Mesendoderm (in vitro differentiated cells): ENCODE measurements around the gene EXOC3L2.

Experiments used
- DNase-seq: peaks from one replicate; pipeline ENCODE4 v3.0.0; 2013
- H2AK5ac ChIP-seq: 2 replicates; pipeline ENCODE4 v1.6.1; 2013; ENCODE audit warnings: low read length, inconsistent platforms
- H2BK120ac ChIP-seq: 2 replicates; pipeline ENCODE4 v1.6.1; 2013; ENCODE audit warnings: low read depth, mild to moderate bottlenecking, low read length, moderate library complexity, mixed read lengths
- H2BK15ac ChIP-seq: replicated peaks from 2 replicates; pipeline ENCODE4 v1.6.1; 2013; ENCODE audit warnings: low read depth, mild to moderate bottlenecking, moderate library complexity
- H2BK5ac ChIP-seq: 2 replicates; pipeline ENCODE4 v1.6.1; 2013; ENCODE audit warnings: low read length, inconsistent platforms
- H3K18ac ChIP-seq: 2 replicates; pipeline ENCODE4 v1.6.1; 2013; ENCODE audit warnings: mild to moderate bottlenecking, low read length, mixed read lengths
- H3K23ac ChIP-seq: one replicate; pipeline ENCODE4 v1.6.1; 2013; ENCODE audit warnings: low read length
- H3K27ac ChIP-seq: 2 replicates; pipeline ENCODE4 v1.5.1; 2013; ENCODE audit warnings: low read depth, mild to moderate bottlenecking, inconsistent platforms, low read length, moderate library complexity
- H3K27me3 ChIP-seq: 2 replicates; pipeline ENCODE4 v1.6.1; 2013; ENCODE audit warnings: low read length, control low read depth, mild to moderate bottlenecking, inconsistent platforms; ENCODE audit not compliant: insufficient read depth, poor library complexity
- H3K36me3 ChIP-seq: 2 replicates; pipeline ENCODE4 v1.6.1; 2013; ENCODE audit warnings: low read length, inconsistent platforms; ENCODE audit not compliant: control insufficient read depth, insufficient read depth
- H3K4ac ChIP-seq: one replicate; pipeline ENCODE4 v1.6.1; 2013; ENCODE audit warnings: low read depth, mild to moderate bottlenecking, low read length, moderate library complexity
- H3K4me1 ChIP-seq: 2 replicates; pipeline ENCODE4 v1.6.1; 2013; ENCODE audit warnings: low read depth, low read length, inconsistent platforms; ENCODE audit not compliant: control insufficient read depth
- H3K4me2 ChIP-seq: 2 replicates; pipeline ENCODE4 v1.6.1; 2013; ENCODE audit warnings: low read length
- H3K4me3 ChIP-seq: 2 replicates; pipeline ENCODE4 v1.5.1; 2013; ENCODE audit warnings: mild to moderate bottlenecking, low read length
- H3K56ac ChIP-seq: one replicate; pipeline ENCODE4 v1.6.1; 2013; ENCODE audit warnings: low read length
- H3K79me1 ChIP-seq: 2 replicates; pipeline ENCODE4 v1.6.1; 2013; ENCODE audit warnings: low read length, inconsistent platforms
- H3K79me2 ChIP-seq: 2 replicates; pipeline ENCODE4 v1.6.1; 2013; ENCODE audit warnings: mild to moderate bottlenecking, low read length; ENCODE audit not compliant: control insufficient read depth, insufficient read depth
- H3K9ac ChIP-seq: 2 replicates; pipeline ENCODE4 v1.6.1; 2013; ENCODE audit warnings: low read length, inconsistent platforms
- H4K5ac ChIP-seq: one replicate; pipeline ENCODE4 v1.6.1; 2013; ENCODE audit warnings: low read length
- H4K8ac ChIP-seq: one replicate; pipeline ENCODE4 v1.6.1; 2013; ENCODE audit warnings: low read depth, mild to moderate bottlenecking, control low read depth, low read length, moderate library complexity
- WGBS: extraction: QIAGEN DNeasy Blood & Tissue Kit; methylation state at CpG from one replicate; pipeline ENCODE4 v1.1.7; 2013; ENCODE audit warnings: low lambda C conversion rate, missing lambda C conversion rate; ENCODE audit not compliant: insufficient coverage; ENCODE audit errors: extremely low coverage; 5-methylcytosine and 5-hydroxymethylcytosine counted together

The EXOC3L2 gene

GRCh38 chr19:45217957-45218334 lies 27.3 kb downstream of the EXOC3L2 start:
- Histone ChIP-seq H3K4me3 (no peak overlapping the region), H3K9ac (no peak overlapping the region), H2AK5ac (no peak overlapping the region), H3K79me2 (no peaks in the 10 kb centered on the region), H3K27me3 (peaks cover 23% of the 10 kb centered on the region), H3K79me1 (no peaks in the 10 kb centered on the region), H3K36me3 (no peaks in the 10 kb centered on the region), H3K4me2 (no peak overlapping the region), H2BK120ac (no peak overlapping the region), H2BK5ac (no peak overlapping the region), H4K8ac (no peak overlapping the region), H3K18ac (no peak overlapping the region), H3K4me1 (no peaks in the 10 kb centered on the region), H3K23ac (no peak overlapping the region), H3K56ac (no peak overlapping the region), H3K4ac (no peak overlapping the region), H3K27ac (no peak overlapping the region), H2BK15ac (no peak overlapping the region), H4K5ac (no peak overlapping the region)
- no peak for DNase-seq
- WGBS = no CpG with 5 or more reads among the region's 14 CpGs

GRCh38 chr19:45217193-45217956 lies 27.8 kb downstream of the EXOC3L2 start:
- Histone ChIP-seq H3K4me1 (no peaks in the 10 kb centered on the region), H3K23ac (peak overlapping the region; percentile 15), H2BK5ac (no peak overlapping the region), H3K4ac (no peak overlapping the region), H3K36me3 (no peaks in the 10 kb centered on the region), H3K4me2 (peak overlapping the region; percentile 46), H3K79me1 (no peaks in the 10 kb centered on the region), H3K79me2 (no peaks in the 10 kb centered on the region), H3K18ac (no peak overlapping the region), H2BK15ac (no peak overlapping the region), H4K8ac (no peak overlapping the region), H2BK120ac (no peak overlapping the region), H3K27ac (no peak overlapping the region), H3K9ac (peak overlapping the region; percentile 29), H3K4me3 (no peak overlapping the region), H4K5ac (no peak overlapping the region), H2AK5ac (no peak overlapping the region), H3K27me3 (peaks cover 23% of the 10 kb centered on the region), H3K56ac (peak overlapping the region; percentile 79)
- DNase-seq = no peak
- WGBS = no CpG with 5 or more reads among the region's 46 CpGs

- Histone ChIP-seq H3K23ac (no peak overlapping the region), H4K5ac (no peak overlapping the region), H3K4me2 (no peak overlapping the region), H3K79me2 (no peaks in the 10 kb centered on the region), H2AK5ac (no peak overlapping the region), H3K4me1 (no peaks in the 10 kb centered on the region), H2BK15ac (no peak overlapping the region), H2BK120ac (no peak overlapping the region), H3K27ac (no peak overlapping the region), H3K27me3 (peaks cover 23% of the 10 kb centered on the region), H3K36me3 (no peaks in the 10 kb centered on the region), H3K4ac (no peak overlapping the region), H3K9ac (no peak overlapping the region), H2BK5ac (no peak overlapping the region), H4K8ac (no peak overlapping the region), H3K18ac (no peak overlapping the region), H3K4me3 (no peak overlapping the region), H3K79me1 (no peaks in the 10 kb centered on the region), H3K56ac (no peak overlapping the region)
- no peak for DNase-seq
- no CpG with 5 or more reads among the region's 6 CpGs for WGBS
Measured at GRCh38 chr19:45216667-45217066, 28.5 kb downstream of the EXOC3L2 start.

GRCh38 chr19:45215391-45216191 lies 29.6 kb downstream of the EXOC3L2 start:
- no peaks in the 10 kb centered on the region for H3K4me1 ChIP-seq
- no CpG with 5 or more reads among the region's 35 CpGs for WGBS
- H3K18ac ChIP-seq = no peak overlapping the region
- peak; percentile 62 for DNase-seq
- peak overlapping the region; percentile 33 for H3K4me2 ChIP-seq
- no peaks in the 10 kb centered on the region for H3K36me3 ChIP-seq
- no peaks in the 10 kb centered on the region for H3K79me1 ChIP-seq
- H4K8ac ChIP-seq = no peak overlapping the region
- peaks cover 23% of the 10 kb centered on the region for H3K27me3 ChIP-seq
- peak overlapping the region; percentile 40 for H3K9ac ChIP-seq
- H2BK120ac ChIP-seq = no peak overlapping the region
- H2AK5ac ChIP-seq = no peak overlapping the region
- H3K23ac ChIP-seq = no peak overlapping the region
- H3K4me3 ChIP-seq = no peak overlapping the region
- H3K4ac ChIP-seq = no peak overlapping the region
- H3K79me2 ChIP-seq = no peaks in the 10 kb centered on the region
- no peak overlapping the region for H2BK5ac ChIP-seq
- peak overlapping the region; percentile 58 for H3K56ac ChIP-seq
- H2BK15ac ChIP-seq = no peak overlapping the region
- no peak overlapping the region for H4K5ac ChIP-seq
- H3K27ac ChIP-seq = no peak overlapping the region

GRCh38 chr19:45213031-45213430 lies 32.2 kb downstream of the EXOC3L2 start:
- no peak overlapping the region for H3K56ac ChIP-seq
- no peak for DNase-seq
- no peaks in the 10 kb centered on the region for H3K36me3 ChIP-seq
- H3K9ac ChIP-seq = no peak overlapping the region
- H3K27me3 ChIP-seq = peaks cover 19% of the 10 kb centered on the region
- no CpG with 5 or more reads among the region's 23 CpGs for WGBS
- no peak overlapping the region for H4K8ac ChIP-seq
- no peaks in the 10 kb centered on the region for H3K79me2 ChIP-seq
- H2AK5ac ChIP-seq = no peak overlapping the region
- H3K79me1 ChIP-seq = no peaks in the 10 kb centered on the region
- H3K4me3 ChIP-seq = no peak overlapping the region
- no peak overlapping the region for H2BK120ac ChIP-seq
- H3K4me1 ChIP-seq = no peaks in the 10 kb centered on the region
- no peak overlapping the region for H3K4me2 ChIP-seq
- no peak overlapping the region for H4K5ac ChIP-seq
- H3K23ac ChIP-seq = no peak overlapping the region
- no peak overlapping the region for H3K27ac ChIP-seq
- no peak overlapping the region for H2BK15ac ChIP-seq
- H3K18ac ChIP-seq = no peak overlapping the region
- H2BK5ac ChIP-seq = no peak overlapping the region
- no peak overlapping the region for H3K4ac ChIP-seq
